Tibial nerve (tissue), 4 donors: ENCODE data around the gene DLGAP4.

Experiments used
- CTCF ChIP-seq, 5 experiments: fragments of 200-600 bp in 3 of 5; fragments of 450-650 bp in 2 of 5; sonication (generic) in 3 of 5; IDR thresholded peaks; one replicate each; pipeline ENCODE4 v1.5.1; 2016 to 2019; ENCODE audit warnings: antibody characterized with exemption in 5 of 5, mild to moderate bottlenecking in 3 of 5, moderate library complexity in 2 of 5
- EP300 ChIP-seq, 2 donors: sonication (generic); formaldehyde crosslinking; IDR thresholded peaks; one replicate each; pipeline ENCODE4 v1.6.1; 2017; ENCODE audit warnings: antibody characterized with exemption in 2 of 2, mild to moderate bottlenecking in 1 of 2
- POLR2A ChIP-seq, 2 donors: fragments of 450-650 bp; IDR thresholded peaks; one replicate each; pipeline ENCODE4 v1.6.1; 2017; ENCODE audit warnings: antibody characterized with exemption in 2 of 2, mild to moderate bottlenecking in 2 of 2, moderate library complexity in 2 of 2

GRCh38 chr20:36415475-36416002 is 109.4 kb downstream of the DLGAP4 start:
- TF ChIP-seq CTCF (IDR thresholded peaks at IDR 0.05) (no peak), POLR2A (IDR thresholded peaks at IDR 0.05) (no peak), EP300 (IDR thresholded peaks at IDR 0.05) (no peak)
